Kidney (tissue), 14 donors: ENCODE results near the gene RELT. TPM values are rescaled to one million over a fixed set of nuclear protein-coding genes. Genes with fewer than 3 reads are reported as not detected.

Source experiments
- DNase-seq, 5 donors: peaks; one replicate each; pipeline ENCODE4 v3.0.0-alpha.2; 2013 to 2020
- FAIRE-seq: peaks from 2 replicates; lab custom pipeline; 2012; peaks lifted over from hg19 to GRCh38; lab: Jason Lieb, UNC
- H3K27ac ChIP-seq, 2 donors: one replicate each; pipeline ENCODE4 v1.7.0; 2013; ENCODE audit warnings: low read depth in 2 of 2, low read length in 2 of 2, inconsistent platforms in 1 of 2
- H3K27me3 ChIP-seq: one replicate; pipeline ENCODE4 v1.7.1; 2013; ENCODE audit warnings: low read length, inconsistent platforms; ENCODE audit not compliant: control insufficient read depth, insufficient read depth
- H3K36me3 ChIP-seq, 3 donors: one replicate each; pipeline versions ENCODE4 v1.7.0 to v1.7.1; 2013; ENCODE audit warnings: low read length in 3 of 3, control low read depth in 1 of 3, inconsistent platforms in 1 of 3; ENCODE audit not compliant: insufficient read depth in 3 of 3, control insufficient read depth in 2 of 3
- H3K4me1 ChIP-seq, 3 donors: one replicate each; pipeline versions ENCODE4 v1.7.0 to v1.7.1; 2013; ENCODE audit warnings: low read length in 3 of 3, inconsistent platforms in 1 of 3, low read depth in 1 of 3; ENCODE audit not compliant: control insufficient read depth in 2 of 3, insufficient read depth in 2 of 3
- H3K4me3 ChIP-seq, 3 donors: one replicate each; pipeline versions ENCODE4 v1.7.0 to v1.8.1; 2013; ENCODE audit warnings: low read length in 3 of 3, control low read depth in 1 of 3, inconsistent platforms in 1 of 3
- H3K9ac ChIP-seq, 3 donors: one replicate each; pipeline versions ENCODE4 v1.7.0 to v1.7.1; 2013; ENCODE audit warnings: low read length in 3 of 3, control low read depth in 1 of 3, inconsistent platforms in 1 of 3
- H3K9me3 ChIP-seq, 3 donors: one replicate each; pipeline versions ENCODE4 v1.7.0 to v1.7.1; 2013; ENCODE audit warnings: low read length in 3 of 3, control low read depth in 1 of 3, inconsistent platforms in 1 of 3; ENCODE audit not compliant: control insufficient read depth in 2 of 3, insufficient read depth in 1 of 3
- CTCF ChIP-seq: IDR thresholded peaks from 3 replicates; pipeline ENCODE4 v1.5.1; 2012; ENCODE audit warnings: mild to moderate bottlenecking, moderate library complexity, borderline replicate concordance; ENCODE audit not compliant: insufficient read depth; ENCODE audit errors: extremely low read depth
- intact Hi-C: fragments of 100-400 bp; cut with DNase I; formaldehyde crosslinking; loops from one replicate; pipeline ENCODE4 v1.11.1; 2022
- polyA plus RNA-seq: library from polyadenylated mRNA; stranded (reverse); fragments of 350-450 nt; fragmentation: Illumina TruSeq; extraction: RNeasy Lipid Tissue Mini Kit (QIAGEN cat#74804); gene quantifications from one replicate; pipeline ENCODE4 v1.2.3, GENCODE V29; 2014; ENCODE audit warnings: low read depth, low replicate concordance; ENCODE audit not compliant: insufficient read depth
- total RNA-seq: library from RNA; stranded (reverse); fragmentation: NEBNext Ultra II Directional; extraction: Animal tissue kit (Norgen Biotek cat#: 25700); gene quantifications from one replicate; pipeline ENCODE4 v1.2.1, GENCODE V29; 2021
- donor health status: control.
- donor health status: control.
- donor health status: control.
- donor health status: control.
- donor health status: control.
- donor health status: DM: yes; HTN: yes; CAD: no.
- donor health status: Normal renal cell carcinoma (clear cell type).

Gene RELT
- total and polyA plus RNA-seq, 2 donors from 2014 or later, result 1.0 to 8.7 TPM

- Histone ChIP-seq H3K4me3 (no peak overlapping the region), H3K27ac (no peak overlapping the region), H3K4me1 (peaks cover 0 to 3% (median 0%) of the 10 kb centered on the region in 3 donors), H3K27me3 (no peaks in the 10 kb centered on the region), H3K36me3 (no peaks in the 10 kb centered on the region), H3K9me3 (no peaks in the 10 kb centered on the region), H3K9ac (no peak overlapping the region)
- no peak for DNase-seq
- no peak for FAIRE-seq
- TF ChIP-seq CTCF, result no peak
- intact Hi-C loops, result no loop called here
Measured at GRCh38 chr11:73426219-73426850, 50.1 kb downstream of the RELT start.

GRCh38 chr11:73428227-73428626, 52.0 kb downstream of the RELT start:
- Histone ChIP-seq H3K9me3 (no peaks in the 10 kb centered on the region), H3K4me1 (peaks cover 0 to 3% (median 0%) of the 10 kb centered on the region in 3 donors), H3K36me3 (no peaks in the 10 kb centered on the region), H3K9ac (no peak overlapping the region), H3K4me3 (no peak overlapping the region), H3K27ac (no peak overlapping the region), H3K27me3 (no peaks in the 10 kb centered on the region)
- DNase-seq, result no peak
- FAIRE-seq, result no peak
- no peak for TF ChIP-seq CTCF
- intact Hi-C loops, result no loop called here

GRCh38 chr11:73428699-73429098, 52.5 kb downstream of the RELT start:
- Histone ChIP-seq H3K9me3 (no peaks in the 10 kb centered on the region), H3K4me3 (no peak overlapping the region), H3K36me3 (no peaks in the 10 kb centered on the region), H3K9ac (no peak overlapping the region), H3K4me1 (peaks cover 0 to 3% (median 0%) of the 10 kb centered on the region in 3 donors), H3K27me3 (no peaks in the 10 kb centered on the region), H3K27ac (no peak overlapping the region)
- FAIRE-seq (no peak), DNase-seq (no peak)
- TF ChIP-seq CTCF, result no peak
- intact Hi-C loops, result no loop called here
